ENCODE data around the gene FCN1.
"Not testable (repeated sequence)": the region's sequence is repeated elsewhere in the genome, so short reads cannot be mapped to it uniquely, and the experiment has no call there.

Gene FCN1

GRCh38 chr9:134960701-134961181 lies 43.0 kb upstream of the FCN1 start:
- no peak overlapping the region for H3K4me3 ChIP-seq (ENCODE audit: low read depth, low read length)
- TF ChIP-seq CTCF (IDR thresholded peaks at IDR 0.05; ENCODE audit: low read depth, low read length, missing control alignments) = no peak
- no peaks in the 10 kb centered on the region for H3K36me3 ChIP-seq (replicated peaks)
- in situ Hi-C loops (cut with HindIII; ENCODE audit: low pct_ligation_motif_present, low sequenced_read_pairs) = no loop called here
- no peaks in the 10 kb centered on the region for H3K27me3 ChIP-seq (replicated peaks)
- no peak overlapping the region for H3K27ac ChIP-seq
- DNase-seq = no peak

- no peak overlapping the region for H3K4me3 ChIP-seq (ENCODE audit: low read depth, low read length)
- H3K27me3 ChIP-seq (replicated peaks) = no peaks in the 10 kb centered on the region
- no peak overlapping the region for H3K27ac ChIP-seq
- DNase-seq = no peak
- no peaks in the 10 kb centered on the region for H3K36me3 ChIP-seq (replicated peaks)
- TF ChIP-seq CTCF (IDR thresholded peaks at IDR 0.05; ENCODE audit: low read depth, low read length, missing control alignments) = no peak
- in situ Hi-C loops (cut with HindIII; ENCODE audit: low pct_ligation_motif_present, low sequenced_read_pairs) = no loop called here
Measured at GRCh38 chr9:134959971-134960310, 42.2 kb upstream of the FCN1 start.

GRCh38 chr9:134959126-134959970 lies 41.6 kb upstream of the FCN1 start:
- Histone ChIP-seq H3K27ac (no peak overlapping the region), H3K36me3 (replicated peaks) (no peaks in the 10 kb centered on the region), H3K4me3 (ENCODE audit: low read depth, low read length) (no peak overlapping the region), H3K27me3 (replicated peaks) (no peaks in the 10 kb centered on the region)
- in situ Hi-C loops (cut with HindIII; ENCODE audit: low pct_ligation_motif_present, low sequenced_read_pairs) = no loop called here
- no peak for TF ChIP-seq CTCF (IDR thresholded peaks at IDR 0.05; ENCODE audit: low read depth, low read length, missing control alignments)
- DNase-seq = no peak

- in situ Hi-C loops (cut with HindIII; ENCODE audit: low pct_ligation_motif_present, low sequenced_read_pairs) = no loop called here
- no peak for TF ChIP-seq CTCF (IDR thresholded peaks at IDR 0.05; ENCODE audit: low read depth, low read length, missing control alignments)
Measured at GRCh38 chr9:134957945-134958227, 40.2 kb upstream of the FCN1 start.

GRCh38 chr9:134957165-134957944 lies 39.6 kb upstream of the FCN1 start:
- H3K4me3 ChIP-seq (ENCODE audit: low read depth, low read length) = no peak overlapping the region
- H3K27ac ChIP-seq = no peak overlapping the region
- no peaks in the 10 kb centered on the region for H3K36me3 ChIP-seq (replicated peaks)
- DNase-seq = no peak
- no peak for TF ChIP-seq CTCF (IDR thresholded peaks at IDR 0.05; ENCODE audit: low read depth, low read length, missing control alignments)
- no peaks in the 10 kb centered on the region for H3K27me3 ChIP-seq (replicated peaks)
- in situ Hi-C loops (cut with HindIII; ENCODE audit: low pct_ligation_motif_present, low sequenced_read_pairs) = no loop called here

More at GRCh38 chr9:134957945-134958227, 40.2 kb upstream of the FCN1 start:
- no peaks in the 10 kb centered on the region for H3K36me3 ChIP-seq (replicated peaks)
- no peak for DNase-seq
- no peak overlapping the region for H3K4me3 ChIP-seq (ENCODE audit: low read depth, low read length)
- no peaks in the 10 kb centered on the region for H3K27me3 ChIP-seq (replicated peaks)
- no peak overlapping the region for H3K27ac ChIP-seq

- H3K4me3 ChIP-seq (ENCODE audit: low read depth, low read length); in situ Hi-C loops (cut with HindIII; ENCODE audit: low pct_ligation_motif_present, low sequenced_read_pairs); H3K27ac ChIP-seq: not testable (repeated sequence)
Measured at GRCh38 chr9:134956387-134956786, 38.7 kb upstream of the FCN1 start.

More at GRCh38 chr9:134956387-134956786, 38.7 kb upstream of the FCN1 start:
- DNase-seq; H3K36me3 ChIP-seq (replicated peaks); H3K27me3 ChIP-seq (replicated peaks): not testable (repeated sequence)
